B cell (primary cell): ENCODE data around the gene UBD. TPM values are rescaled to one million over a fixed set of nuclear protein-coding genes. Genes with fewer than 3 reads are reported as not detected.

Experiments used
- ATAC-seq: fragments of 200-7000 bp; cut with Tn5 transposase; one replicate; pipeline ENCODE4 v1.10.0; 2021; ENCODE audit warnings: low read depth, mild to moderate bottlenecking, moderate number of reproducible peaks, moderate library complexity
- CTCF ChIA-PET: fragments of 350-600 bp; sonication (Branson Sonifier 250); formaldehyde crosslinking; loops from one replicate; lab custom pipeline; 2021; ENCODE audit warnings: antibody characterized with exemption, inconsistent platforms; lab: Charles Lee
- POLR2A ChIA-PET: fragments of 350-600 bp; sonication (Branson Sonifier 250); formaldehyde crosslinking; loops from one replicate; lab custom pipeline; 2021; ENCODE audit warnings: antibody characterized with exemption; lab: Charles Lee
- DNase-seq: peaks from one replicate; pipeline ENCODE4 v3.0.0; 2013
- H2AFZ ChIP-seq: 2 replicates; pipeline ENCODE4 v1.6.1; 2012; ENCODE audit warnings: mild to moderate bottlenecking, low read depth, low read length; ENCODE audit not compliant: insufficient read depth, poor library complexity, severe bottlenecking
- H3K27ac ChIP-seq, 2 donors: 1 replicate in 1 of 2; 2 replicates in 1 of 2; pipeline ENCODE4 v1.5.1; 2012 to 2013; ENCODE audit warnings: low read length in 2 of 2, mild to moderate bottlenecking in 2 of 2, moderate library complexity in 1 of 2
- H3K27me3 ChIP-seq, 4 experiments: fragments of 200-600 bp in 1 of 4; sonication (generic) in 1 of 4; replicated peaks in 1 of 4; 1 replicate in 2 of 4; 2 replicates in 2 of 4; pipeline versions ENCODE4 v1.6.1 to v1.7.0; 2013 to 2016; ENCODE audit warnings: low read length in 3 of 4, mild to moderate bottlenecking in 2 of 4, mixed read lengths in 1 of 4, moderate library complexity in 1 of 4; ENCODE audit not compliant: insufficient read depth in 4 of 4, control insufficient read depth in 3 of 4; ENCODE audit errors: control extremely low read depth in 1 of 4
- H3K36me3 ChIP-seq, 2 experiments: replicated peaks in 1 of 2; 1 replicate in 1 of 2; 2 replicates in 1 of 2; pipeline versions ENCODE4 v1.6.1 to v1.7.1; 2013; ENCODE audit warnings: low read length in 1 of 2; ENCODE audit not compliant: insufficient read depth in 2 of 2, control insufficient read depth in 1 of 2; ENCODE audit errors: control extremely low read depth in 1 of 2, extremely low read depth in 1 of 2
- H3K4me1 ChIP-seq, 2 donors: fragments of 200-600 bp in 1 of 2; sonication (generic) in 1 of 2; 1 replicate in 1 of 2; 2 replicates in 1 of 2; pipeline versions ENCODE4 v1.5.1 to v1.6.1; 2013 to 2017; ENCODE audit warnings: low read length in 2 of 2; ENCODE audit not compliant: control insufficient read depth in 2 of 2, insufficient read depth in 2 of 2
- H3K4me2 ChIP-seq: replicated peaks from 2 replicates; pipeline ENCODE3; 2012; ENCODE audit warnings: mild to moderate bottlenecking, low read depth, low read length; ENCODE audit not compliant: poor library complexity, severe bottlenecking
- H3K4me3 ChIP-seq, 5 experiments: fragments of 200-600 bp in 1 of 5; sonication (generic) in 1 of 5; 1 replicate in 3 of 5; 2 replicates in 2 of 5; pipeline versions ENCODE4 v1.5.1 to v1.7.0; 2011 to 2016; ENCODE audit warnings: low read length in 4 of 5, mild to moderate bottlenecking in 4 of 5, low read depth in 2 of 5, control low read depth in 1 of 5, moderate library complexity in 1 of 5; ENCODE audit not compliant: insufficient read depth in 1 of 5; ENCODE audit errors: control extremely low read depth in 1 of 5, extremely low read depth in 1 of 5
- H3K79me2 ChIP-seq: fragments of 200-600 bp; sonication (generic); one replicate; pipeline ENCODE4 v1.6.0; 2016; ENCODE audit warnings: low read length; ENCODE audit not compliant: control insufficient read depth, insufficient read depth
- H3K9ac ChIP-seq: fragments of 200-600 bp; sonication (generic); 2 replicates; pipeline ENCODE4 v1.6.1; 2017; ENCODE audit warnings: mild to moderate bottlenecking, low read length, moderate library complexity
- H3K9me3 ChIP-seq, 3 donors: one replicate each; pipeline versions ENCODE4 v1.6.1 to v1.7.1; 2013; ENCODE audit warnings: low read length in 2 of 3; ENCODE audit not compliant: control insufficient read depth in 2 of 3, insufficient read depth in 1 of 3; ENCODE audit errors: control extremely low read depth in 1 of 3
- H4K20me1 ChIP-seq: 2 replicates; pipeline ENCODE4 v1.6.0; 2012; ENCODE audit warnings: mild to moderate bottlenecking, low read length; ENCODE audit not compliant: insufficient read depth, control insufficient read depth, poor library complexity, severe bottlenecking
- H3K27ac Mint-ChIP-seq: one replicate; pipeline ENCODE4 v1.8.0; 2021; ENCODE audit warnings: mixed read lengths
- H3K27me3 Mint-ChIP-seq: one replicate; pipeline ENCODE4 v1.8.0; 2021; ENCODE audit warnings: mixed read lengths
- H3K4me1 Mint-ChIP-seq: one replicate; pipeline ENCODE4 v1.8.0; 2021; ENCODE audit warnings: mixed read lengths
- H3K4me3 Mint-ChIP-seq: one replicate; pipeline ENCODE4 v1.8.0; 2021; ENCODE audit warnings: mixed read lengths
- H3K9me3 Mint-ChIP-seq: one replicate; pipeline ENCODE4 v1.8.0; 2022; ENCODE audit warnings: mixed read lengths; ENCODE audit not compliant: insufficient read depth
- EZH2 ChIP-seq: IDR thresholded peaks from 2 replicates; pipeline ENCODE4 v1.6.1; 2012; ENCODE audit warnings: borderline replicate concordance, low read depth, mild to moderate bottlenecking, moderate library complexity, low read length; ENCODE audit not compliant: insufficient read depth, poor library complexity, severe bottlenecking
- WGBS: methylation state at CpG from one replicate; pipeline ENCODE4 v1.1.5; 2013; ENCODE audit warnings: missing lambda C conversion rate; ENCODE audit not compliant: insufficient coverage; 5-methylcytosine and 5-hydroxymethylcytosine counted together
- intact Hi-C: fragments of 100-400 bp; cut with micrococcal nuclease; formaldehyde crosslinking; loops from one replicate; pipeline ENCODE4 v1.10.0; 2022
- polyA plus RNA-seq: library from polyadenylated mRNA; depleted of rRNA; stranded (reverse); fragments of >200 nt; gene quantifications from 2 replicates; pipeline ENCODE4 v1.2.3, GENCODE V29; 2012
- total RNA-seq, 2 donors: library from RNA; stranded (reverse); fragments of 120-200 nt in 1 of 2; gene quantifications; 1 replicate in 1 of 2; 2 replicates in 1 of 2; pipeline versions ENCODE4 v1.2.3 to v1.2.4, GENCODE V29; 2013 to 2022
- TF ChIP-seq, protein P1 (sequence below): fragments of 200-600 bp; IDR thresholded peaks from one replicate; pipeline ENCODE4 v1.8.0; 2022; ENCODE audit warnings: antibody characterized with exemption, mild to moderate bottlenecking

Gene UBD
- total and polyA plus RNA-seq, 2 donors (not counting 1 experiment from before 2014, with no cell fraction given), result not detected

DNA sequence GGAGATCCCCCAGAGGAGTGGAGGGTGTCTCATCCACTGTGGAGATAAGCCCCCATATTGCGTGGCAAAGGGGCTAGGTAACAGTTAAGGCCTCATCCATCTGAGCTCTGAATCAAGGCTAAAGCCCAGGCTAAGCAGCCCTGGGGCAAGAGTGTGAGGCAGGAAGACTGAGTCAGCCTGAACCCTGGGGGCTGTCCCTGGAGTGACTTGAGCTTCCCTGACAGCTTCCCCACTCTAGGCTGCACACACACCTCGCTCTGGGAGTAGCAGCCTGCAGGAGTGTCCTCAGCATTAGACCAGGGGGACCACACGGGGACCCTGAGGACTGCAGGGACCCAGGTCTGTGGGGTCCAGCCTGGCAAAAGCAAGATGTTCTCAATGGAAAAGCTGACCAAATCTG lies 27.9 kb downstream of the UBD start:
- Mint-ChIP-seq H3K9me3 (no peaks in the 10 kb centered on the region), H3K27me3 (peaks cover 15% of the 10 kb centered on the region), H3K27ac (no peak overlapping the region), H3K4me3 (no peak overlapping the region), H3K4me1 (no peaks in the 10 kb centered on the region)
- Histone ChIP-seq H3K27me3 (peaks cover 0 to 3% (median 0%) of the 10 kb centered on the region in 4 experiments), H3K79me2 (no peaks in the 10 kb centered on the region), H3K9me3 (no peaks in the 10 kb centered on the region), H3K4me3 (no peak overlapping the region), H3K36me3 (no peaks in the 10 kb centered on the region), H3K4me2 (no peak overlapping the region), H3K4me1 (no peaks in the 10 kb centered on the region), H3K9ac (no peak overlapping the region), H2AFZ (no peak overlapping the region), H4K20me1 (no peaks in the 10 kb centered on the region), H3K27ac (no peak overlapping the region)
- TF ChIP-seq, protein P1, sequence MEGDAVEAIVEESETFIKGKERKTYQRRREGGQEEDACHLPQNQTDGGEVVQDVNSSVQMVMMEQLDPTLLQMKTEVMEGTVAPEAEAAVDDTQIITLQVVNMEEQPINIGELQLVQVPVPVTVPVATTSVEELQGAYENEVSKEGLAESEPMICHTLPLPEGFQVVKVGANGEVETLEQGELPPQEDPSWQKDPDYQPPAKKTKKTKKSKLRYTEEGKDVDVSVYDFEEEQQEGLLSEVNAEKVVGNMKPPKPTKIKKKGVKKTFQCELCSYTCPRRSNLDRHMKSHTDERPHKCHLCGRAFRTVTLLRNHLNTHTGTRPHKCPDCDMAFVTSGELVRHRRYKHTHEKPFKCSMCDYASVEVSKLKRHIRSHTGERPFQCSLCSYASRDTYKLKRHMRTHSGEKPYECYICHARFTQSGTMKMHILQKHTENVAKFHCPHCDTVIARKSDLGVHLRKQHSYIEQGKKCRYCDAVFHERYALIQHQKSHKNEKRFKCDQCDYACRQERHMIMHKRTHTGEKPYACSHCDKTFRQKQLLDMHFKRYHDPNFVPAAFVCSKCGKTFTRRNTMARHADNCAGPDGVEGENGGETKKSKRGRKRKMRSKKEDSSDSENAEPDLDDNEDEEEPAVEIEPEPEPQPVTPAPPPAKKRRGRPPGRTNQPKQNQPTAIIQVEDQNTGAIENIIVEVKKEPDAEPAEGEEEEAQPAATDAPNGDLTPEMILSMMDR, result no peak
- no peak for TF ChIP-seq EZH2
- intact Hi-C loops, result no loop called here
- ATAC-seq (no peak), DNase-seq (no peak)
- 49% methylated on average over 3 of the region's 3 CpGs for WGBS
- ChIA-PET CTCF (no interaction called here), POLR2A (interaction anchor here (0.6 kb wide), 1 partner anchor 205 kb away, joined by 12 read pairs; no protein-coding TSS in a partner anchor)

DNA sequence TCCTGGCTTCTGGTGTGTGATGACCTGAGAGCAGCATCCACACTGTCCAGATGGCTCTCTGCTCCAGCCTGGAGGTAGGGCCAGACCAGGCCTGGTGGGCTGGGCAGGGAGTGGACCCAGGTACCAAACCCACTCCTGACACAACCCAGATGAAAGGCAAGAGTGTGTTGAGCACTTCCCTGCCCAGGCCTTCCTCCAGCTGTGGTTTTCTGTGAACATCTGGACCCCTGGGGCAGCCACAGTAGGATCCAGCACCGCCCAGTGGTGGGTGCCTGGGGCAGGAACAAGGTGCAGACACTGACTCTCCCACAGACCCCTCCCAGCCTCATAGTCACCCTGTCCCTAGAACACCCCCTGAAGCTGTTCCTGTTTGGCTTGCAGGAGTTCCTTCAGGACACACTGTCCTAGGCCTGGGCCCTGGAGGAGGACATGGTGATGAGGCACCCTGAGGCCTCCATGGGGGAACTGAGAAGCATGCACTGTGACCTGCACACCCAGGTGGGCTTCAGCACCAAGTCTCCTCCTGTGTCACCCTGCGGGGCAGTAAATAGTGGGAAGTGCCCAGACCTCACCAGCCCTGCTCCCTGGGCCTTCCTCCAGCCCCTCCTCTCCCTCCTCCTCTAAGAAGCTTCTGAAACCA lies 28.7 kb downstream of the UBD start:
- peaks cover 24% of the 10 kb centered on the region for H3K27me3 Mint-ChIP-seq
- H3K27ac Mint-ChIP-seq, result no peak overlapping the region
- Histone ChIP-seq H3K27ac (no peak overlapping the region), H3K4me1 (no peaks in the 10 kb centered on the region), H3K79me2 (no peaks in the 10 kb centered on the region), H3K9ac (no peak overlapping the region), H3K27me3 (peaks cover 0 to 3% (median 0%) of the 10 kb centered on the region in 4 experiments), H3K4me2 (no peak overlapping the region), H2AFZ (no peak overlapping the region), H3K36me3 (no peaks in the 10 kb centered on the region), H4K20me1 (no peaks in the 10 kb centered on the region), H3K9me3 (no peaks in the 10 kb centered on the region), H3K4me3 (no peak overlapping the region)
- no peak for ATAC-seq
- TF ChIP-seq, protein P1, result no peak
- no peak for TF ChIP-seq EZH2
- POLR2A ChIA-PET, result no interaction called here
- H3K9me3 Mint-ChIP-seq, result no peaks in the 10 kb centered on the region
- DNase-seq, result no peak
- no peak overlapping the region for H3K4me3 Mint-ChIP-seq
- H3K4me1 Mint-ChIP-seq, result no peaks in the 10 kb centered on the region
- WGBS, result 94% methylated on average over 2 of the region's 2 CpGs
- intact Hi-C loops, result no loop called here
- CTCF ChIA-PET, result no interaction called here
